ENCODE results near the gene GNG8.

Gene GNG8

GRCh38 chr19:46606019-46606418, 30.0 kb downstream of the GNG8 start:
- Histone ChIP-seq H3K4me1 (ENCODE audit: control insufficient read depth, low read depth, low read length) (peaks cover 17% of the 10 kb centered on the region), H3K9ac (ENCODE audit: low read length) (no peak overlapping the region), H3K27ac (ENCODE audit: low read length) (no peak overlapping the region), H3K4me3 (ENCODE audit: low read length) (no peak overlapping the region), H3K9me3 (ENCODE audit: control insufficient read depth, low read depth, low read length) (no peaks in the 10 kb centered on the region), H3K27me3 (ENCODE audit: control insufficient read depth, insufficient read depth, low read length) (no peaks in the 10 kb centered on the region), H3K36me3 (ENCODE audit: control insufficient read depth, low read depth, low read length) (peaks cover 39% of the 10 kb centered on the region)

GRCh38 chr19:46605356-46605821, 30.6 kb downstream of the GNG8 start:
- no peak overlapping the region for H3K9ac ChIP-seq (ENCODE audit: low read length)
- no peaks in the 10 kb centered on the region for H3K9me3 ChIP-seq (ENCODE audit: control insufficient read depth, low read depth, low read length)
- H3K36me3 ChIP-seq (ENCODE audit: control insufficient read depth, low read depth, low read length) = peaks cover 39% of the 10 kb centered on the region
- H3K27me3 ChIP-seq (ENCODE audit: control insufficient read depth, insufficient read depth, low read length) = no peaks in the 10 kb centered on the region
- H3K4me1 ChIP-seq (ENCODE audit: control insufficient read depth, low read depth, low read length) = peaks cover 17% of the 10 kb centered on the region
- H3K27ac ChIP-seq (ENCODE audit: low read length) = no peak overlapping the region
- no peak overlapping the region for H3K4me3 ChIP-seq (ENCODE audit: low read length)

GRCh38 chr19:46604781-46605355, 31.1 kb downstream of the GNG8 start:
- Histone ChIP-seq H3K4me1 (ENCODE audit: control insufficient read depth, low read depth, low read length) (peaks cover 17% of the 10 kb centered on the region), H3K27me3 (ENCODE audit: control insufficient read depth, insufficient read depth, low read length) (no peaks in the 10 kb centered on the region), H3K4me3 (ENCODE audit: low read length) (no peak overlapping the region), H3K9ac (ENCODE audit: low read length) (no peak overlapping the region), H3K36me3 (ENCODE audit: control insufficient read depth, low read depth, low read length) (peaks cover 38% of the 10 kb centered on the region), H3K27ac (ENCODE audit: low read length) (no peak overlapping the region), H3K9me3 (ENCODE audit: control insufficient read depth, low read depth, low read length) (no peaks in the 10 kb centered on the region)

- Histone ChIP-seq H3K4me1 (ENCODE audit: control insufficient read depth, low read depth, low read length) (peaks cover 17% of the 10 kb centered on the region), H3K4me3 (ENCODE audit: low read length) (no peak overlapping the region), H3K9ac (ENCODE audit: low read length) (no peak overlapping the region), H3K36me3 (ENCODE audit: control insufficient read depth, low read depth, low read length) (peaks cover 27% of the 10 kb centered on the region), H3K27me3 (ENCODE audit: control insufficient read depth, insufficient read depth, low read length) (no peaks in the 10 kb centered on the region), H3K27ac (ENCODE audit: low read length) (no peak overlapping the region), H3K9me3 (ENCODE audit: control insufficient read depth, low read depth, low read length) (no peaks in the 10 kb centered on the region)
Measured at GRCh38 chr19:46603752-46604231, 32.2 kb downstream of the GNG8 start.

GRCh38 chr19:46603195-46603637, 32.8 kb downstream of the GNG8 start:
- no peaks in the 10 kb centered on the region for H3K9me3 ChIP-seq (ENCODE audit: control insufficient read depth, low read depth, low read length)
- no peaks in the 10 kb centered on the region for H3K27me3 ChIP-seq (ENCODE audit: control insufficient read depth, insufficient read depth, low read length)
- H3K36me3 ChIP-seq (ENCODE audit: control insufficient read depth, low read depth, low read length) = peaks cover 21% of the 10 kb centered on the region
- no peak overlapping the region for H3K9ac ChIP-seq (ENCODE audit: low read length)
- H3K4me3 ChIP-seq (ENCODE audit: low read length) = peak overlapping the region; percentile 85
- H3K4me1 ChIP-seq (ENCODE audit: control insufficient read depth, low read depth, low read length) = peaks cover 17% of the 10 kb centered on the region
- no peak overlapping the region for H3K27ac ChIP-seq (ENCODE audit: low read length)

GRCh38 chr19:46602392-46603194, 33.4 kb downstream of the GNG8 start:
- H3K4me3 ChIP-seq (ENCODE audit: low read length) = peak overlapping the region; percentile 85

GRCh38 chr19:46601318-46602224, 34.4 kb downstream of the GNG8 start, which contains the start of gene CALM3:
Gene CALM3 (plus strand): TSS chr19:46601330. CDS start chr19:46601435, 105 bp downstream.
- H3K27me3 ChIP-seq (ENCODE audit: control insufficient read depth, insufficient read depth, low read length) = no peaks in the 10 kb centered on the region
- H3K4me3 ChIP-seq (ENCODE audit: low read length) = peak within 1 kb of the TSS; percentile 85
- peaks cover 9% of the 10 kb centered on the region for H3K36me3 ChIP-seq (ENCODE audit: control insufficient read depth, low read depth, low read length)
- H3K4me1 ChIP-seq (ENCODE audit: control insufficient read depth, low read depth, low read length) = peaks cover 17% of the 10 kb centered on the region
- H3K9me3 ChIP-seq (ENCODE audit: control insufficient read depth, low read depth, low read length) = no peaks in the 10 kb centered on the region
- H3K27ac ChIP-seq (ENCODE audit: low read length) = peak within 1 kb of the TSS; percentile 100
- H3K9ac ChIP-seq (ENCODE audit: low read length) = peak within 1 kb of the TSS; percentile 99

More at GRCh38 chr19:46602392-46603194, 33.4 kb downstream of the GNG8 start:
- H3K4me1 ChIP-seq (ENCODE audit: control insufficient read depth, low read depth, low read length) = peaks cover 17% of the 10 kb centered on the region
- H3K9ac ChIP-seq (ENCODE audit: low read length) = peak overlapping the region; percentile 85
- H3K9me3 ChIP-seq (ENCODE audit: control insufficient read depth, low read depth, low read length) = no peaks in the 10 kb centered on the region
- no peak overlapping the region for H3K27ac ChIP-seq (ENCODE audit: low read length)
- H3K36me3 ChIP-seq (ENCODE audit: control insufficient read depth, low read depth, low read length) = peaks cover 15% of the 10 kb centered on the region
- no peaks in the 10 kb centered on the region for H3K27me3 ChIP-seq (ENCODE audit: control insufficient read depth, insufficient read depth, low read length)

- Histone ChIP-seq H3K27ac (ENCODE audit: low read length) (peak overlapping the region; percentile 100), H3K9me3 (ENCODE audit: control insufficient read depth, low read depth, low read length) (no peaks in the 10 kb centered on the region), H3K9ac (ENCODE audit: low read length) (peak overlapping the region; percentile 99), H3K4me1 (ENCODE audit: control insufficient read depth, low read depth, low read length) (peaks cover 17% of the 10 kb centered on the region), H3K4me3 (ENCODE audit: low read length) (peak overlapping the region; percentile 85), H3K36me3 (ENCODE audit: control insufficient read depth, low read depth, low read length) (peaks cover under 1% of the 10 kb centered on the region), H3K27me3 (ENCODE audit: control insufficient read depth, insufficient read depth, low read length) (no peaks in the 10 kb centered on the region)
Measured at GRCh38 chr19:46600384-46601317, 35.4 kb downstream of the GNG8 start.

- H3K27me3 ChIP-seq (ENCODE audit: control insufficient read depth, insufficient read depth, low read length) = no peaks in the 10 kb centered on the region
- peaks cover 17% of the 10 kb centered on the region for H3K4me1 ChIP-seq (ENCODE audit: control insufficient read depth, low read depth, low read length)
- peak overlapping the region; percentile 84 for H3K4me3 ChIP-seq (ENCODE audit: low read length)
- no peak overlapping the region for H3K27ac ChIP-seq (ENCODE audit: low read length)
- H3K9me3 ChIP-seq (ENCODE audit: control insufficient read depth, low read depth, low read length) = no peaks in the 10 kb centered on the region
- H3K36me3 ChIP-seq (ENCODE audit: control insufficient read depth, low read depth, low read length) = no peaks in the 10 kb centered on the region
- H3K9ac ChIP-seq (ENCODE audit: low read length) = no peak overlapping the region
Measured at GRCh38 chr19:46599716-46600373, 36.2 kb downstream of the GNG8 start.

- Histone ChIP-seq H3K27ac (ENCODE audit: low read length) (no peak overlapping the region), H3K4me1 (ENCODE audit: control insufficient read depth, low read depth, low read length) (peaks cover 12% of the 10 kb centered on the region), H3K9me3 (ENCODE audit: control insufficient read depth, low read depth, low read length) (no peaks in the 10 kb centered on the region), H3K4me3 (ENCODE audit: low read length) (no peak overlapping the region), H3K9ac (ENCODE audit: low read length) (no peak overlapping the region), H3K27me3 (ENCODE audit: control insufficient read depth, insufficient read depth, low read length) (no peaks in the 10 kb centered on the region), H3K36me3 (ENCODE audit: control insufficient read depth, low read depth, low read length) (no peaks in the 10 kb centered on the region)
Measured at GRCh38 chr19:46598372-46598917, 37.6 kb downstream of the GNG8 start.
